Heart right ventricle (tissue), 16 donors: ENCODE measurements around the gene HHIPL1. TPM values are rescaled to one million over a fixed set of nuclear protein-coding genes. Genes with fewer than 3 reads are reported as not detected.
A peak's percentile ranks its signal among the peaks of the same experiment; 100 is the strongest.

Experiments used
- ATAC-seq, 8 donors: fragments of 200-7000 bp; cut with Tn5 transposase; one replicate each; pipeline ENCODE4 v1.9.1; 2020; ENCODE audit warnings: mild to moderate bottlenecking in 8 of 8, moderate library complexity in 8 of 8, moderate number of reproducible peaks in 1 of 8
- DNase-seq, 2 donors: peaks; one replicate each; pipeline ENCODE4 v3.0.0-alpha.2; 2020
- H3K27ac ChIP-seq, 10 donors: fragments of 200-600 bp; sonication (generic) in 2 of 10; one replicate each; pipeline versions ENCODE4 v1.5.0 to v1.8.0; 2020 to 2022; ENCODE audit warnings: mild to moderate bottlenecking in 3 of 10
- H3K27me3 ChIP-seq, 7 donors: fragments of 200-600 bp; one replicate each; pipeline ENCODE4 v1.8.0; 2021 to 2022; ENCODE audit warnings: mild to moderate bottlenecking in 2 of 7
- H3K36me3 ChIP-seq, 9 donors: fragments of 200-600 bp; sonication (generic) in 1 of 9; one replicate each; pipeline versions ENCODE4 v1.5.0 to v1.8.0; 2020 to 2022; ENCODE audit warnings: mild to moderate bottlenecking in 2 of 9
- H3K4me1 ChIP-seq, 9 donors: fragments of 200-600 bp; sonication (generic) in 1 of 9; one replicate each; pipeline versions ENCODE4 v1.5.0 to v1.8.0; 2020 to 2022; ENCODE audit warnings: mild to moderate bottlenecking in 4 of 9
- H3K4me3 ChIP-seq, 10 donors: fragments of 200-600 bp; sonication (generic) in 2 of 10; one replicate each; pipeline versions ENCODE4 v1.5.0 to v1.8.0; 2020 to 2022; ENCODE audit warnings: mild to moderate bottlenecking in 7 of 10, moderate library complexity in 2 of 10
- H3K9me3 ChIP-seq, 11 donors: fragments of 200-600 bp in 10 of 11; sonication (generic) in 2 of 11; one replicate each; pipeline versions ENCODE4 v1.5.0 to v1.8.0; 2013 to 2022; ENCODE audit warnings: mild to moderate bottlenecking in 2 of 11, control low read depth in 1 of 11, moderate library complexity in 1 of 11
- CTCF ChIP-seq, 9 donors: fragments of 200-600 bp; sonication (generic) in 2 of 9; IDR thresholded peaks; one replicate each; pipeline versions ENCODE4 v1.5.0 to v1.8.0; 2021 to 2022; ENCODE audit warnings: antibody characterized with exemption in 9 of 9, mild to moderate bottlenecking in 5 of 9, moderate library complexity in 1 of 9
- WGBS, 2 donors: extraction: QIAGEN DNeasy Blood & Tissue Kit; methylation state at CpG; one replicate each; pipeline ENCODE4 v1.1.7; 2013; ENCODE audit warnings: inconsistent platforms in 1 of 2; 5-methylcytosine and 5-hydroxymethylcytosine counted together
- intact Hi-C, 10 donors: fragments of 100-400 bp; cut with DNase I; formaldehyde crosslinking; loops; one replicate each; pipeline versions ENCODE4 v1.11.1 to v1.14.2; 2022
- long read RNA-seq, 3 donors: library from polyadenylated mRNA; unstranded; transcript quantifications; one replicate each; pipeline ENCODE4 v2.0.0, GENCODE V29; 2020 to 2021
- polyA plus RNA-seq, 2 donors: library from polyadenylated mRNA; stranded (reverse); fragments of 200-250 nt; gene quantifications; one replicate each; pipeline ENCODE4 v1.2.3, GENCODE V29; 2013
- total RNA-seq, 10 donors: library from RNA; stranded (reverse); fragmentation: NEBNext Ultra II Directional in 3 of 10; extraction: Animal tissue kit (Norgen Biotek cat#: 25700) in 3 of 10; gene quantifications; one replicate each; pipeline versions ENCODE4 v1.2.1 to v1.2.4, GENCODE V29; 2021 to 2023
- donor health status: Arrhythmogenic right ventricular cardiomyopathy.
- donor health status: ischemic (EF 13 %, LVEDD 7.1; RV severe dilation, severe dysfunction).
- donor health status: healthy with polysubstance abuse.
- donor health status: DM: no; HTN: yes; CAD: no.
- donor health status: DM: no; HTN: no; CAD: no.
- donor health status: ischemic (EF 25% LVEDD 6.9; RV normal size, moderate dysfunction).
- donor health status: ischemic (EF 25% LVEDD 5.7; RV mildly dilated, moderate dysfunction).
- donor health status: healthy.
- donor health status: DM: yes; HTN: yes; CAD: no.
- donor health status: Ischemic cardiomyopathy.
- donor health status: ischemic (EF 35%, LVEDD 5.7; RV mildly dilated, moderate dysfunction).
- donor health status: nonischemic (EF 11% LVEDD 7.7; RV severe dilation, severe dysfunction).
- donor health status: DM: yes; HTN: yes; CAD: no.
- donor health status: PGD.
- donor health status: ischemic (EF 29% LVEDD 5.4; RV normal size, mild dysfunction).
- donor health status: nonischemic (EF 23%, LVEDD 6.1; RV moderate dilation, normal function).

Gene HHIPL1
- total RNA-seq (1 to 10 TPM in 6 of 10 donors, under 1 TPM in 4; 0.81 to 2.2 (median 1.4) TPM), polyA plus RNA-seq (under 1 TPM; 0.55 to 0.59 TPM)
- long read RNA-seq, donor 1, full-length matches to known transcripts = 4 of 5 reads
- long read RNA-seq, donor 1, partial matches to known transcripts = 1 of 5 reads
- long read RNA-seq, donor 1, other reads (novel, unspliced or antisense) = 0 of 5 reads
- long read RNA-seq, donor 2, partial matches to known transcripts = 3 of 4 reads
- long read RNA-seq, donor 2, other reads (novel, unspliced or antisense) = 1 of 4 reads
- long read RNA-seq, donor 3, partial matches to known transcripts = 0 of 1 reads
- long read RNA-seq, donor 3, other reads (novel, unspliced or antisense) = 1 of 1 reads

- H3K27me3 ChIP-seq = peaks cover 0 to 21% (median 0%) of the 10 kb centered on the region in 7 donors
- peak within 1 kb of the TSS in 9 of 10 donors; percentile 34 to 82 (median 65) for H3K27ac ChIP-seq
- intact Hi-C loops = no loop called here
- TF ChIP-seq CTCF (IDR thresholded peaks at IDR 0.05) = peak in 1 of 9 donors; percentile 8
- H3K4me3 ChIP-seq = peak within 1 kb of the TSS; percentile 41 to 69 (median 53)
- no peaks in the 10 kb centered on the region for H3K9me3 ChIP-seq
- H3K4me1 ChIP-seq = peaks cover 0 to 17% (median 5%) of the 10 kb centered on the region in 9 donors
- 8 to 11% methylated on average over 83 to 91 of the region's 91 CpGs for WGBS, 2 donors
- DNase-seq (peak; percentile 17 to 49), ATAC-seq (peak; percentile 56 to 84 (median 70))
- H3K36me3 ChIP-seq = no peaks in the 10 kb centered on the region
These were observed at the start of gene HHIPL1 for GRCh38 chr14:99644723-99645544. Gene HHIPL1, plus strand, starts transcription at chr14:99645129. Its CDS starts 79 bp downstream, at chr14:99645208.

GRCh38 chr14:99595524-99595923 is 49.4 kb upstream of the HHIPL1 start:
- peaks cover 46 to 99% (median 90%) of the 10 kb centered on the region in 9 donors for H3K4me1 ChIP-seq
- intact Hi-C loops = loop anchor here in 1 of 10 donors (5.0 kb wide), 1 partner anchor 33 kb away; no protein-coding TSS in a partner anchor
- H3K36me3 ChIP-seq = no peaks in the 10 kb centered on the region
- ATAC-seq (peak in 1 of 8 donors; percentile 1), DNase-seq (no peak)
- H3K9me3 ChIP-seq = no peaks in the 10 kb centered on the region
- H3K27ac ChIP-seq = peak overlapping the region in 9 of 10 donors; percentile 33 to 79 (median 68)
- WGBS, 2 donors = 68 to 70% methylated on average over 7 of the region's 7 CpGs
- H3K4me3 ChIP-seq = no peak overlapping the region
- H3K27me3 ChIP-seq = no peaks in the 10 kb centered on the region
- no peak for TF ChIP-seq CTCF (IDR thresholded peaks at IDR 0.05)

- Histone ChIP-seq H3K4me1 (peaks cover 42 to 99% (median 90%) of the 10 kb centered on the region in 9 donors), H3K9me3 (no peaks in the 10 kb centered on the region), H3K4me3 (no peak overlapping the region), H3K27ac (peak overlapping the region in 9 of 10 donors; percentile 33 to 79 (median 68)), H3K27me3 (no peaks in the 10 kb centered on the region), H3K36me3 (no peaks in the 10 kb centered on the region)
- intact Hi-C loops = loop anchor here in 1 of 10 donors (5.0 kb wide), 1 partner anchor 34 kb away; no protein-coding TSS in a partner anchor
- DNase-seq (peak in 1 of 2 donors; percentile 58), ATAC-seq (peak; percentile 28 to 83 (median 70))
- TF ChIP-seq CTCF (IDR thresholded peaks at IDR 0.05) = no peak
- 46 to 51% methylated on average over 10 of the region's 10 CpGs for WGBS, 2 donors
These were observed 48.8 kb upstream of the HHIPL1 start for GRCh38 chr14:99596071-99596627.

GRCh38 chr14:99596772-99597171 is 48.2 kb upstream of the HHIPL1 start:
- ATAC-seq (no peak), DNase-seq (no peak)
- Histone ChIP-seq H3K27ac (peak overlapping the region in 8 of 10 donors; percentile 33 to 79 (median 64)), H3K27me3 (peaks cover 0 to under 1% (median 0%) of the 10 kb centered on the region in 7 donors), H3K4me3 (no peak overlapping the region), H3K36me3 (no peaks in the 10 kb centered on the region), H3K4me1 (peaks cover 40 to 100% (median 93%) of the 10 kb centered on the region in 9 donors), H3K9me3 (no peaks in the 10 kb centered on the region)
- no peak for TF ChIP-seq CTCF (IDR thresholded peaks at IDR 0.05)
- 88 to 93% methylated on average over 7 of the region's 7 CpGs for WGBS, 2 donors
- intact Hi-C loops = loop anchor here in 1 of 10 donors (5.0 kb wide), 1 partner anchor 34 kb away; no protein-coding TSS in a partner anchor
